Loucy (cell line): ENCODE results near the gene PCNX4.

Source experiments
- EZH2phosphoT487 ChIP-seq: fragments of 200-600 bp; IDR thresholded peaks from 2 replicates; pipeline ENCODE4 v1.6.1; 2018; ENCODE audit warnings: antibody characterized with exemption, mild to moderate bottlenecking, moderate library complexity, borderline replicate concordance
- TF ChIP-seq, protein P1 (sequence below): fragments of 200-600 bp; sonication (generic); conservative IDR thresholded peaks from 2 replicates; pipeline ENCODE4 v1.5.1; 2014; ENCODE audit warnings: mild to moderate bottlenecking, antibody characterized with exemption, low read length

GRCh38 chr14:60210703-60211102 is 119.0 kb downstream of the PCNX4 start:
- TF ChIP-seq, protein P1, sequence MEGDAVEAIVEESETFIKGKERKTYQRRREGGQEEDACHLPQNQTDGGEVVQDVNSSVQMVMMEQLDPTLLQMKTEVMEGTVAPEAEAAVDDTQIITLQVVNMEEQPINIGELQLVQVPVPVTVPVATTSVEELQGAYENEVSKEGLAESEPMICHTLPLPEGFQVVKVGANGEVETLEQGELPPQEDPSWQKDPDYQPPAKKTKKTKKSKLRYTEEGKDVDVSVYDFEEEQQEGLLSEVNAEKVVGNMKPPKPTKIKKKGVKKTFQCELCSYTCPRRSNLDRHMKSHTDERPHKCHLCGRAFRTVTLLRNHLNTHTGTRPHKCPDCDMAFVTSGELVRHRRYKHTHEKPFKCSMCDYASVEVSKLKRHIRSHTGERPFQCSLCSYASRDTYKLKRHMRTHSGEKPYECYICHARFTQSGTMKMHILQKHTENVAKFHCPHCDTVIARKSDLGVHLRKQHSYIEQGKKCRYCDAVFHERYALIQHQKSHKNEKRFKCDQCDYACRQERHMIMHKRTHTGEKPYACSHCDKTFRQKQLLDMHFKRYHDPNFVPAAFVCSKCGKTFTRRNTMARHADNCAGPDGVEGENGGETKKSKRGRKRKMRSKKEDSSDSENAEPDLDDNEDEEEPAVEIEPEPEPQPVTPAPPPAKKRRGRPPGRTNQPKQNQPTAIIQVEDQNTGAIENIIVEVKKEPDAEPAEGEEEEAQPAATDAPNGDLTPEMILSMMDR = no peak
- no peak for TF ChIP-seq EZH2phosphoT487
